ENCODE results near the gene TRAPPC10. TPM values are rescaled to one million over a fixed set of nuclear protein-coding genes. Genes with fewer than 3 reads are reported as not detected.

The TRAPPC10 gene
- total RNA-seq, 1 donor from 2014 or later, result 31.3 TPM

DNA sequence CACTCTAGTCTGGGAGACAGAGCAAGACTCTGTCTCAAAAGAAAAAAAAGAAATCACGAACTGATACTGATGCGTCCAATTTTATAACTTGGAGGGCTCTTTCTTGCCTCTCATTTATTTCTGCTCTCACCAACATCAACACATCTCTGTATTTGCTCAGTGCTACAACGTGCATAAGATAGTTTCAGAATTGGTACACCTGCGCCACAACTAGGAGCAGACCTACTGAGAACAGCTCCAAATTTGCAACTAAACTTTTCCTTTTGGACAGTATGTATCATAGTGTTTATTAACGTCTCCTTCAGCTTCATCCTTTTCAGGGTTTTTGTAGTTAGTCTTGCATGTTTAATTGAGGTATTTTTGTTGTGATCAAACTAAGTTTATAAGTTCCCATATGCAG lies 27.7 kb downstream of the TRAPPC10 start:
- no peak for DNase-seq (ENCODE audit: low read depth)

DNA sequence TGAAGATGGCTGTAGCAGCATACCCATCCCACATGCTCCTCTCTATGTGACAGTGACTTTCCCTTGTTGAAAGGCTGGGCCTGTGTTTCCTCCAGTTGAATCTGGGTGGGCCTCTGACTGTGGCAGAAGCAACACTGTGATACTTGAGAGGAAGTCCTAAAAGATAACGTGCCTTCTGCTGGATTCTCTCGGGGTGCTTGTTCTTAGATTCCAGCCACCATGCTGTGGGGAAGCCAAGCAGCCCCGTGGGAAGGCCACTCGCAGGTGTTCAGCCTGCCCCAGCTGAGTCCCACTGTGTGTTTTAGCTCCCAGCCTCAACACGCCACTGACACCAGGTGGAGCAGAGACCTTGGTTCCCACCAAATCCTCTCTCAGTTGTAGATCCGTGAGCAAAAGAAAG lies 31.5 kb downstream of the TRAPPC10 start:
- DNase-seq (ENCODE audit: low read depth), result no peak

DNA sequence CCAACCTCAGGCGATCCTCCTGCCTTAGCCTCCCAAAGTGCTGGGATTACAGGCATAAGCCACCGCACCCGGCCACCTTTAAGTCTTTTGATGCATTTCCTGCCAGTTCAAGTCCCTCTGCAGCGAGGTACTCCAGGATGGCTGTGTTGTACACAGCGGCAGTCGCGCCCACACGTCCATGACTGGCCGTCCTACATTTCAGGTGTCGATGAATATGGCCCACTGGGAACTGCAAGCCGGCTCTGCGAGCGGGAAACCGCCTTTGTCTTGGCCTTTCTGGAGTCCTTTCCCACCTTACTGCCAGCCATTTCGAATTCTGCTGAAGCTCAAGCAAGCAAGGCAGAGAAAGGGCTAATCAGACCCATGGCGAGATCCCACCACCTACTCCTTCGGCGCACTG lies 34.6 kb downstream of the TRAPPC10 start:
- no peak for DNase-seq (ENCODE audit: low read depth)

DNA sequence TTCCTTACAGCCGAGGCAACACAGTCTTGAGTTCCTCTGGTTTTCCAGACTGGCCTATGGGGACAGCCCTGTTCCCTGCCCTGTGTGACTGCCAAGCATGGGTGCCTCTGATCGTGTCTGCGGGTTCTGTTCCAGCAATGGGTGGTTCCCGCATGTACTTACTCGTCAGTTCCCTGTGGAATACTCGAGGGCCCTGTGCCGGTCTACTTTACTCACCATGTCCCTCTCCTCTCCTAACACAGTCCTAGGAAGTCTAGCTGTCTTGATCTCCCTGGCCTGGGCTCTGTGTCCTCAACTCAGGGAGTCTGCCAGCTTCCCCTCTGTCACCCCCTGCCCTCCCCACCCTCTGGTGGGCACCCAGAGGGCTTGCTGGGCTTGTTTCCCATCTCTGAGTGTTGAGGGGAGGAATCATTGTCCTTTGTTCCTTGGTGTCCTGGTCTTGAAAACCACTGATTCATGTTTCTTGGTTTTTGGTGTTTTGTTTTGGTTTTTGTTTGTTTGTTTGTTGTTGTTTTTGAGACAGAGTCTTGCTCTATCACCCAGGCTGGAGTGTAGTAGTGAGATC lies 36.0 kb downstream of the TRAPPC10 start:
- no peak for DNase-seq (ENCODE audit: low read depth)

DNA sequence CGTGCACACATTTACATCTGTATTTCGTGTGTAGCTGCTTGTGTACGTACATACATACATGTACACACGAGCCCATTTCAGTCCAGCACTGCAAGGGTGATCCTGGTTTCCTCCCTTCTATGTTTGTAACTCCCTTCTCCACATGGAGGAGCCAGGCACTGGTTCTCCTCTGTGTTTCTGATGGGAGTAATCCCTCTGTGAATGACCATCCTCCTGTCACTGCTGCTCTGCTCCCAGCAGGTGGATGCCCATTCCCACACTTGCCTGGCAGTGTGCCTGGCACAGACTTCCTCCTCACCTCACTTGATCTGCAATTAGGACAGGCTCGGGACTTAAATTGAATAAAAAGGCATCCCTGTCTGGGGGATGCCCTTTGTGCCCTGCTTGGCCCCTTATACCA lies 37.1 kb downstream of the TRAPPC10 start:
- DNase-seq (ENCODE audit: low read depth), result peak; percentile 4

DNA sequence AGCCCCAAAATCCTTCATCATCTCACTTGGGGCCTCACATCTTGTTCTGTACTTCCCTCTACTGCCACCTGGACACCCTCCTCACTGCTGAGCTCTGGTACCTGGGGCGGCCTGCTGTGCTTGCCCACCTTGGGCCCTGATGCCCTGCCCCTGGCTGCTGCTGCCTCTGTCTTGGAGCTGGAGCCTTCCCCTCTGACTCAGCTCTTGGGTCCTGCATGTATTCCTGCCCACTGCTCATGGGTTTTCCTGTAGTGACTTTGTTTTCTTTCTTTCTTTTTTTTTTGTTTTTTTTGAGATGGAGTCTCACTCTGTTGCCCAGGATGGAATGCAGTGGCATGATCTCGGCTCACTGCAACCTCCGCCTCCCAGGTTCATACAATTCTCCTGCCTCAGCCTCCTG lies 37.5 kb downstream of the TRAPPC10 start:
- peak; percentile 41 for DNase-seq (ENCODE audit: low read depth)

DNA sequence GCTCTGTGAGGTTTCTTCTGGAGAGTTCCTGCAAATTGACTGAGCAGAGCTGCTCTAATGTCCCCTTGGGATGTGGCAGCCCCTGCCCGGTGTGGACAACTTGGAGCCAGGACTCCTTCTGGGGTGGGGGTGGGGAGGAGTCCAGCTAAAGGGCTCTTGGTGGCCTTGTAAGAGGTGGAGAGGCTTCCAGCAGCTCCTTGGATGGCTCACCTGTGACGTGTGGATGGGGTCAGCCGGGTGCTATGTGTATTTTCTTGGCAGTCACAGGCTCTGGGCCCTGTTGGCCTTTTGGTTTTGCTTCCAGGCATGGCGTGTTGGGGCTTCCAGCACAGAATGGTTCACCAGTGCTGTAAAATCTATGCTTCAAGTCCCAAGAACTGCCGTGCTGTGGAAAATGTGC lies 38.2 kb downstream of the TRAPPC10 start:
- DNase-seq (ENCODE audit: low read depth), result peak; percentile 31

DNA sequence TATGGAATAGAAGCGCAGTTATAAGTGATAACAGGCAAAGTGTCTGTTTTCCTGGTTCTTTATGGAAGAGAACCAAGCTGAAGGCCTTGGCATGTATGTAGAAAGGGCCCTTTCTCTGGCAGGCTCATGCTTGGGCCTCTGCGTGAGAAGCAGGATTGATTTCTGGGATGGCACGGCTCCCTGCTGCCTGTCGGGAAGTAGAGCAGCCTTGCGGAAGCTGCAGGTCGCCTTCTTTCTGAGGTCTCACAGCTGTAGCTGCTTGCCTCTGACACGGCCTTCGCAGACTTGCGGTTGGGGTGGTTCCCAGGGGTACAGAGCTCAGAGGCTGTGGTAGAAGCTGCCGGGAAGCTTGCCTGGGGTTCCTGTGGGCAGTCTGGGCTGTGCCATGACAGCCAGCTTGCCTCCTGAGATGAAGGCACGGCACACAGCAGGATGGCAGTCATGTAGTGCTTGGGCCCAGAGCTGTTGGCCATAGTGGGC lies 39.4 kb downstream of the TRAPPC10 start:
- no peak for DNase-seq (ENCODE audit: low read depth)

DNA sequence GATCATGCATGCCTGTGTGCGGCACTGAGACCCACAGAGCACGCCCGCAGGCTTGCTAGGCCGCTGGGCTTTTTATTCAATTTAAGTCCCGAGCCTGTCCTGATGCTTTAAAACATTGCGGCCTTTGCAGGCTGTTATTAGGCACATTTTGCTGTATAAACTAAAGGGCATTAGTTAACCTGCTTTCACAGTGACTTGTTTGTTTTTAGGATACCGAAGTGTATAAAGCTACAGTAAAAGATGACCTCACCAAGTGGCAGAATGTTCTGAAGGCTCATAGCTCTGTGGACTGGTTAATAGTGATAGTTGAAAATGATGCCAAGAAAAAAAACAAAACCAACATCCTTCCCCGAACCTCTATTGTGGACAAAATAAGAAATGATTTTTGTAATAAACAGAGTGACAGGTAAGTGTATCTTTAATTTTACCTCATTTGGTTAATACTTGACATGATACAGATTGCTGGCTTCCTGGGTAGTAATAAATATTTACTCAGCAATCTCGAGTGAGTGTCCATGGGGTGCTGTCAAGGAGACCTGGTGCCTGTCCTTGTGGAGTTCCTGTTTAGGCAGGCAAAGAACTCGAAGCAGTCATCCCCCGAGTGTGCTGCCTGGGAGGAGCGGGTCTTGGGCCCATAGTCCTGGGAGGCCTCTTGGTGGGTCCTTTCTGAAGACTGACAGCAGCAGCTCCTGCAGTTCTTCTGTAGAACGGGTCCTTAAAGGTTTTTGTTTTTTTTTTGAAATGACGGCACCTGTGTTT lies 40.1 kb downstream of the TRAPPC10 start:
- DNase-seq (ENCODE audit: low read depth), result peak; percentile 24

DNA sequence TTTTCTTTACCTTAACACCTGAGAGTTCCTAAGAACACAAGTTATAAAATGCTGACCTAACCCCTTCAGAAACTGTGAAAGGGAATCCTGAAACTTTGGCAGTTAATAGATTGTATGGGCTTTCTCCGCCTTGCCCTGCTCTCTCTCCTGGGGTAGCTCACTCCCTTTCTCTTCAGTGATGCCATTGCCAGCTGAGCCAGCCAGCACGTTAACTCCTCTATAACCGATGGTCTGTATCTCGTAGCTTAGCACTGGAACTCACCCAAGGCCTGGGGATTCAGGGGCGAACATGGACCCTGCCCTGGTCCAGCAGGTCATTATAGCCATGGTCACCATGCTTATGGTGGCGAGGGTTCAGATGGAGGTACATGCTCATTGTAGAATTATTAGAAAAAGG lies 40.7 kb downstream of the TRAPPC10 start:
- DNase-seq (ENCODE audit: low read depth), result no peak

DNA sequence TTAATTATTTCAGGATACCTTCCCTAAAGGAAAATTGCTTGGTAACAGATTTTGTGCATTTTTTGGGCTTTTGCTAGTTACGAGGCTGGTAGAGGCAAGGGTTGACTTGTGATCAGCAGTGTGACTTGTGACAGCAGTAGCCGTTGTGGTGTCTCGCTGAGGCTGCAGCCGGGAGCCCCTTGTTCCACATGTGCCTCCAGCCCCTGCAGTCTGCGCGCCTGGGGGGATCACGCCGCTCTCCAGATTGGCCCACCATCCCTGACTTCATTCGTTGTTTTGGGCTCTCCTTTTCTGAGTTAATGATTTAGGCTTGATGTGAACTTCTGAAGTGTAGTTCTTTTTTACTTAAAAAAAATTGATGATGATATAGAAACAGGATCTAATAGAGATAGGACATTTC lies 41.5 kb downstream of the TRAPPC10 start:
- no peak for DNase-seq (ENCODE audit: low read depth)

DNA sequence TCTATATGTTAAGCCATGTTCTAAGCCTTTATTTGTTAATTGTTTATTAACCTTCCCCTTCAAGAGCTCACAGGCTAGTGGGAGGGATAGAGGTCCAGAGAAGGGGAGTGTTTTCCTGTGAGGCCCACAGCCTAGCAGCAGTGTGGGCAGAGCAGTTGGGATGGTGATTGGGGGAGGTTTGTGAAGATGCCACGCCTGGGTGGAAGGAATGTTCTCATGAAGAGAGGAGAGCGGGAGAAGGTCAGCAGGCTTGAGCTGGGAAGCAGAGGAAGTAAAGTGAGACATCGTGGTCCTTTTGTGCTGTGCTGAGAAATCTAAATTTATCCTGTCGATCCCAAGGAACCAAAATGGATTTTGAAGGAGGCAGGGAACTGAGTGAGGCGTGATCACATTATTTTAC lies 42.6 kb downstream of the TRAPPC10 start:
- peak; percentile 56 for DNase-seq (ENCODE audit: low read depth)

DNA sequence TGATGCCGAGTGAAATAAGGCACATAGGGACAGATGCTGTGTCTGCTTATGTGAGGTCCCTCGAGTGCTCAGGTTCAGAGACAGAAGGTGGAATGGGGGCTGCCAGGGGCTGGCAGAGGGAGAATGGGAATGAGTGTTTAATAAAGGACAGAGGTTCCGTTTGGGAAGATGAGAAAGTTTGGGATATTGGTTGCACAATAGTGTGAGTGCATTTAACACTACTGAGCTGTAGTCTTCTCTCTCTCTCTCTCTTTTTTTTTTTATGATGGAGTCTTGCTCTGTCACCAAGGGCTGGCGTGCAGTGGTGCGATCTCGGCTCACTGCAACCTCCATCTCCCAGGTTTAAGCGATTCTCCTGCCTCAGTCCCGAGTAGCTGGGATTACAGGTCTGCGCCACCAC lies 44.9 kb downstream of the TRAPPC10 start:
- no peak for DNase-seq (ENCODE audit: low read depth)

DNA sequence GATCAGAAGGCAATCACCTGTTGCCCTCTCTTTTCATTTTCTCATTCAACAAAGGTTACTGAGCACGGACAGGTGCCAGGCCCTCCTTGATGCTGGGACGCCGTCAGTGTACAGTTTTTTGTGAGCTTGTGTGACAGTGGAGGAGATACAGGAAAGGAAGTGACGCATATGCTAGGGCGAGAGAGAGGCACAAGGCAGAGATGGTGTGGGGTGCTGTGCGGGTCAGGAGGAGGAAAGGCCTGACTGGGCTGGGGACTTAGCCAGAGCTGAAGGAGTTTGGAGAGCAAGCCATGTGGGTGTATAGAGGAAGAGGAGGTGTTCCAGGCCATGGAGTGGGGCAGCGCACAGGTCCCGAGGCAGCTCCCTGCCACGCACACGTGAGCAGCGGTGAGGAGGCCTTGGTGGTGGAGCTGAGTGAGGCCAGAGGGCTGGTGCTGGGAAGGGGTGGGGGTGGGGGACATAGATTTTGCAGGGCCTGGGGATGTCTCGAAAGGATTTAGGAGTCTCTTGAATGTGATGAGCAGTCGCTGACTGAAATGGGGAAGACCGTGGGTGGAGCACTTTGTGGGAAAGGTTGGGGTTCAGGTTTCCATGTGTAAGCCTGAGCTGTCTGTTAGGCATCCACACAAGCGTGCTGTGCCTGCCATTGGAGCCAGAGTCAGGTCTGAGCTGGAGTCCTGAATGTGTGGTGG lies 46.0 kb downstream of the TRAPPC10 start:
- DNase-seq (ENCODE audit: low read depth), result no peak

DNA sequence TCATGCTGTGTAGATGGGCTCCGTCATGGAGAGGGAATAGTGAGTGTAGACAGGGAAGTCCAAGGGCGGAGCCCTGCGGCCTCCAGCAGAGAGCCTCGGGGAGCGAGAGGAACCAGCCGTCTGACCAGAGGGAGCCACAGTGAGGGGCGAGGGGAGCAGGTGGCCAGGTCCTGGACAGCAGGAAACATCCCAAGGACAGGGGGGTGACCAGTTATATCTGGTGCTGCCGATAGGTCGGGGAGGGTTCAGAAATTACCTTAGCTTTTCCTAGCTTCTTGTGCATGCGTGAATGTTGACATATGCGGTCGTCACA lies 46.5 kb downstream of the TRAPPC10 start:
- no peak for DNase-seq (ENCODE audit: low read depth)

DNA sequence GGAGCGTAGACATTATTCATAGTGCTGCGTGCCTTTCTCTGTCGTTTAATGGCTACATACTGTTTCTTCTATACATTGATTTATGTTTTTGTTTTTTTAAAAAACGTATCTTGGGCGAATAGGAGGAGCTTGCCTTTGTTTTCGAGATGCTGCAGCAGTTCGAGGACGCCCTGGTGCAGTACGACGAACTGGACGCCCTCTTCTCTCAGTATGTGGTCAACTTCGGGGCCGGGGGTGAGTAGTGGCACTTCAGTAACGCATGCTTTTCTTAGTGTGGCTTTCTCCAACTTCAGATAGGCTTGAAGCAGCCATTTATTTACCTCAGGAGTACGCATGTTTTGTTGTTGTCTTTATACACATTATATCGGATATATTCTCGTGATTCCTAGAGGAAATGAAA lies 46.9 kb downstream of the TRAPPC10 start:
- DNase-seq (ENCODE audit: low read depth), result no peak

DNA sequence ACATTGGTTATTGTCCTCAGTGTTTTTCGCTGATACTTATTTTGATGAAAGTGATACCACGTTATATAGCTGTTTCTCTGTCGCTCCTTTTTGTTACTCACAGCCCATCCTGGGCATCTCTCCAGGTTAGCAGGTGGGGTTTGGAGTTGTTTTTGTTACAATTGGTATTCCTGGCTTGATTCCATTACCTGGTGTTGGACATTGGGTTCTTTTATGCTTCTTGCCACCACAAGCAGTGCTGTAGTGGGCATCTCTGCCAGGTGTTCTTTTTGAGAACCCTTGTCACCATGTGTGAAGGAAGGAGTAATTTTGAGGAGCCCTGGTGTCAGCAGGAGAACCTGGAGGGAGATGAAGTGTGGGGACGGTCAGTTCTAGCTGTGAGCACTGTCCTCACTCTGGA lies 47.6 kb downstream of the TRAPPC10 start:
- DNase-seq (ENCODE audit: low read depth), result no peak

DNA sequence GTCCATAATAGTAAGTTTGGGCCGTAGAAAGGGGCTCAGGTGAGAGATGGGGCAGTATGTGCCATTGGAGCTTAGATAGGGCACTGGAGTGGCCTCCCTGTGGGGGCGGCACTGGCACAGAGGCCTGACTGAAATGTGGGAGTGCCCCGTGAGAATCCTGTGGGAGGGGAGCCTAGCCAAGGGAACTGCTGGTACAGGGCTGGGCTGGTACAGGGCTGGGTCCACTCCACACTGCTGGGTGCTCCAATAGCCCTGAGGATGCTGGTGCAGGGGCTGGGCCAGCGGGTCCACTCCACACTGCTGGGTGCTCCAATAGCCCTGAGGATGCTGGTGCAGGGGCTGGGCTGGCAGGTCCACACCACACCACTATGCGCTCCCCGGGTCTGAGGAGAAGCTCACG lies 50.3 kb downstream of the TRAPPC10 start:
- no peak for DNase-seq (ENCODE audit: low read depth)

DNA sequence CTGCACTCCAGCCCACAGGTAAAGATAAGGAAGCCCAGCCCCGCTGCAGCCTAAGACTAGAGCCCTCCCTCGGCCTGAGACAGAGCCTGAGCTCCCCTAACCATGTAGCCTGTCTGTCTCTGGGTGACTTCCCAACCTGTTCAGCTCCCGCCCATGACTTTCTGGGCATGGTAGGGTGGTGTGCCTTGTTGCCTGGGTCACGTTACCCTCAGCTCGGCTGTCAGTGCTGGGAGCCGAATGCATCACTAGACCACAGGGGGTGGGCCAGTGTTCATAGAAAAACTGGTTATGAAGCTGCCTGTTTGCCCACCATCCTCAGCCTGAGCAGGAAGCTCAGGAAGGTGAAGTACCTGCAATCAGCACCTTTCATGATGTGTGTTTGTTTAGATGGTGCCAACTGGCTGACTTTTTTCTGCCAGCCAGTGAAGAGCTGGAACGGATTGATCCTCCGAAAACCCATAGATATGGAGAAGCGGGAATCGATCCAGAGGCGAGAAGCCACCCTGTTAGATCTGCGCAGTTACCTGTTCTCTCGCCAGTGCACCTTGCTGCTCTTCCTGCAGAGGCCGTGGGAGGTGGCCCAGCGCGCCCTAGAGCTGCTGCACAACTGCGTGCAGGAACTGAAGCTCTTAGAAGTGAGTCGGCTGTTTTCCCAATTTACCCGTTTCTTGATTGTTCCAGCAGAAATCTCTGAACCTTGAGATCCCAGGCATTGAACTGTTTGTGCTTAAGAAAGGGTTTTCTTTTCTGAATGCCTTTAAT lies 51.2 kb downstream of the TRAPPC10 start:
- DNase-seq (ENCODE audit: low read depth), result no peak

DNA sequence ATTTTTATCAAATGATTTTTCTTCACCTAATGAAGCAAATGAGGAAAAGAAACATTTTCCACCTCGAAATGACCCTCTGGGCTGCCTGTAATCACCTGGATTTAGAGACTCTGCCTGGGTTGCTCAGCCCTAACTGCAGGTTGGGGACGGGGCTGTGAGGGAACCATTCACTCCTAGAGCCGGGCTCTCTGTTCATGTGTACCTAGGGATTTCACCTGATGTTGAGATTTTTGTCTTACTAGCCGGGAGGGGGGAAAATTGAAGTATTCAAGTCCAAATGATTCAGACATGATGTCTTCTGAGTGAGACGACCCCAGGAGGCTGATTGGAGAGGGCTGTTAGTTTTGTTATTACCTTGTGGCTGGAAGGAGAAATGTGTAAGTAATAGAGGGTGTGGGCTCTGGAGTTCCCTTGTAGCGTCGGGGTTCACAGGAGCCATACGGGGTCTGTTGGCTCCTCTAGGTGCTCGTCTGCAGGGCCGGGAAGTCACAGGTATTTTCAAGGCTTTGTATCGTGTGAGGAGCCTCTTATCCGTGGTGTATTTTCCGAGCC lies 52.8 kb downstream of the TRAPPC10 start:
- DNase-seq (ENCODE audit: low read depth), result no peak

DNA sequence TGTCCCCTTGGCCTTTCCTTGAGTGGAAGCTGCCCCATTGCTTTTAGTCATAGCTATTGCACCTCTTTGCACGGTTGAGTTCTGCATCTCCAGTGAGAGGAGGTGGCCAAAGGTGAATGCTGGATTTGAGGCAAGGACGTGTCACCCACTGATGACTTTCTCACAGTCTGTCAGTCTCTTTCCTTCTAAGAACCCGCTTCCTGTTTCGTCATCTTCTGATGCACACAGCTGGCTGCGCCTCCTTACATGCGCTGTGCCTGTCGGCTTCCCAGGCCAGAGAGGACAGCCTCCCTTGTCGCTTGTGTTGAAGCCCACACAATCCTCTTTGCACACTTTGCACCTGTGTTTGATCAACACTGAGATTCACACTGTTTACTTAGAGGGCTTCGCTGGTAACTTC lies 53.3 kb downstream of the TRAPPC10 start:
- no peak for DNase-seq (ENCODE audit: low read depth)

DNA sequence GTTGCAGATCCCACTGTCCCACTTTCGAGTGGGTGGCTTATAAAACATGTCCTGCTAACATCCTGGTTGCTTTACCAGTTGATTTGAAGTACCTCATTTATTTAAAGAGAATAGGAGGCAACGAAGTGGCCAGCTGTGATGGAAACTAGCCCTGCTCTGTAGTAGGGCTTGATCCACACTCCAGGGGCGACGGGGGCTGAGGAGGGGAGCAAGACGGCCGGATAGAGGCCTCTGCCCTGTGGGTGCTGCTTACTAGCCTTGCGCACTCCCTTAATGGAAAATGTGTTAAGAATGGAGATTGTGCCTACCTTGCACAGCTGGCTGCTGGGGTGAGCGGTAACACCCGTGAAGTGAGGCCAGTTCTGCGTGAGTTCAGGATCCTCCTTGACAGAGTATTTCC lies 54.0 kb downstream of the TRAPPC10 start:
- DNase-seq (ENCODE audit: low read depth), result no peak

All from renal cortical epithelial cell (primary cell).